ENCODE data around the gene NUP42. TPM values are rescaled to one million over a fixed set of nuclear protein-coding genes. Genes with fewer than 3 reads are reported as not detected.
A peak's percentile ranks its signal among the peaks of the same experiment; 100 is the strongest.

The NUP42 gene
- total RNA-seq, 1 experiment from 2014 or later, result 30.3 TPM

- Histone ChIP-seq H3K9me3 (ENCODE audit: control insufficient read depth, insufficient read depth, low read depth, low read length) (no peaks in the 10 kb centered on the region), H3K27me3 (ENCODE audit: control insufficient read depth, insufficient read depth, low read length) (no peaks in the 10 kb centered on the region), H3K4me3 (ENCODE audit: low read depth in 2 of 2, low read length in 2 of 2) (no peak overlapping the region), H3K4me1 (ENCODE audit: control insufficient read depth, insufficient read depth, low read length) (peaks cover 10% of the 10 kb centered on the region), H3K27ac (ENCODE audit: low read length) (no peak overlapping the region), H3K36me3 (ENCODE audit: control insufficient read depth, insufficient read depth, low read length) (no peaks in the 10 kb centered on the region)
- ChIA-PET CTCF (interaction anchor here (0.5 kb wide), 1 partner anchor 44 kb away, joined by 5 read pairs; no protein-coding TSS in a partner anchor), POLR2A (interaction anchor here (0.6 kb wide), 1 partner anchor 262 kb away, joined by 3 read pairs; no protein-coding TSS in a partner anchor)
- no peak for TF ChIP-seq POLR2AphosphoS5 (IDR thresholded peaks at IDR 0.05; ENCODE audit: low read depth, low read length)
- no peak for TF ChIP-seq REST (IDR thresholded peaks at IDR 0.05; ENCODE audit: insufficient read depth in 1 of 2, low read depth in 2 of 2, low read length in 1 of 2)
- no peak for TF ChIP-seq CTCF (IDR thresholded peaks at IDR 0.05)
- no peak for TF ChIP-seq TCF7L2 (IDR thresholded peaks at IDR 0.05; ENCODE audit: low read depth, low read length)
- BruUV-seq (replicated peaks), result no TSS peak
- intact Hi-C loops (cut with micrococcal nuclease; ENCODE audit: unreplicated experiment), result no loop called here
- ATAC-seq (peak; percentile 49), DNase-seq (ENCODE audit: low read depth, low spot score) (no peak)
- in situ Hi-C loops (cut with HindIII; ENCODE audit: low pct_unique_long_range_greater_than_20kb, low sequenced_read_pairs), result no loop called here
Observed at GRCh38 chr7:23211589-23211988, 29.7 kb downstream of the NUP42 start.

DNA sequence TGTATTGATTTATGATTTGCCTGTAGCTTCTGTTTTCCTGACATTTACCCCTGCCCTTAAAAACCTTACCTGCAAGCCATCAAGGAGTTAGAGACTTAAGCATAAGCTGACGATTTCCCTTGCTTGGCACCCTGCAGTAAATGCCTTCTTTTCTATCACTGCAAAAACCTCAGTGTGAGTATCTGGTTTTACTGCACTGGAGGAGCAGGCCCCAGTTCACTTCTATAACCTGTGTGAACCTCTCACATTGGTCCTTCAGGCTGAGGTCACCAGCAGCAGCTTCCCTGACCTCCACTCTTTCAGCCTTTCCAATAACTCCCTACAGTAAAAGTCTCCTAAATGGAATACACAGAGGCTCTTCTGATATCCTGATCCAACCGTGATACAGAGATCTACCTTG lies 30.5 kb downstream of the NUP42 start:
- no peak for DNase-seq (ENCODE audit: low read depth, low spot score)
- Histone ChIP-seq H3K27me3 (ENCODE audit: control insufficient read depth, insufficient read depth, low read length) (no peaks in the 10 kb centered on the region), H3K4me1 (ENCODE audit: control insufficient read depth, insufficient read depth, low read length) (peaks cover 10% of the 10 kb centered on the region), H3K9me3 (ENCODE audit: control insufficient read depth, insufficient read depth, low read depth, low read length) (no peaks in the 10 kb centered on the region), H3K36me3 (ENCODE audit: control insufficient read depth, insufficient read depth, low read length) (no peaks in the 10 kb centered on the region), H3K27ac (ENCODE audit: low read length) (no peak overlapping the region), H3K4me3 (ENCODE audit: low read depth in 2 of 2, low read length in 2 of 2) (no peak overlapping the region)
- intact Hi-C loops (cut with micrococcal nuclease; ENCODE audit: unreplicated experiment) (no loop called here), in situ Hi-C loops (cut with HindIII; ENCODE audit: low pct_unique_long_range_greater_than_20kb, low sequenced_read_pairs) (no loop called here)
- ChIA-PET CTCF (no interaction called here), POLR2A (interaction anchor here (0.6 kb wide), 2 partner anchors 106 to 261 kb away, joined by 3 to 5 read pairs; no protein-coding TSS in a partner anchor)
- BruUV-seq (replicated peaks), result no TSS peak
- TF ChIP-seq SIN3A (IDR thresholded peaks at IDR 0.05; ENCODE audit: borderline replicate concordance, insufficient read depth, low read depth, low read length) (no peak), POLR2AphosphoS5 (IDR thresholded peaks at IDR 0.05; ENCODE audit: low read depth, low read length) (no peak), TCF7L2 (IDR thresholded peaks at IDR 0.05; ENCODE audit: low read depth, low read length) (no peak), REST (IDR thresholded peaks at IDR 0.05; ENCODE audit: insufficient read depth in 1 of 2, low read depth in 2 of 2, low read length in 1 of 2) (no peak), CTCF (IDR thresholded peaks at IDR 0.05) (no peak)
- ATAC-seq, result no peak
